ENCODE results near the gene POU3F3.
A peak's percentile ranks its signal among the peaks of the same experiment; 100 is the strongest.

The POU3F3 gene

DNA sequence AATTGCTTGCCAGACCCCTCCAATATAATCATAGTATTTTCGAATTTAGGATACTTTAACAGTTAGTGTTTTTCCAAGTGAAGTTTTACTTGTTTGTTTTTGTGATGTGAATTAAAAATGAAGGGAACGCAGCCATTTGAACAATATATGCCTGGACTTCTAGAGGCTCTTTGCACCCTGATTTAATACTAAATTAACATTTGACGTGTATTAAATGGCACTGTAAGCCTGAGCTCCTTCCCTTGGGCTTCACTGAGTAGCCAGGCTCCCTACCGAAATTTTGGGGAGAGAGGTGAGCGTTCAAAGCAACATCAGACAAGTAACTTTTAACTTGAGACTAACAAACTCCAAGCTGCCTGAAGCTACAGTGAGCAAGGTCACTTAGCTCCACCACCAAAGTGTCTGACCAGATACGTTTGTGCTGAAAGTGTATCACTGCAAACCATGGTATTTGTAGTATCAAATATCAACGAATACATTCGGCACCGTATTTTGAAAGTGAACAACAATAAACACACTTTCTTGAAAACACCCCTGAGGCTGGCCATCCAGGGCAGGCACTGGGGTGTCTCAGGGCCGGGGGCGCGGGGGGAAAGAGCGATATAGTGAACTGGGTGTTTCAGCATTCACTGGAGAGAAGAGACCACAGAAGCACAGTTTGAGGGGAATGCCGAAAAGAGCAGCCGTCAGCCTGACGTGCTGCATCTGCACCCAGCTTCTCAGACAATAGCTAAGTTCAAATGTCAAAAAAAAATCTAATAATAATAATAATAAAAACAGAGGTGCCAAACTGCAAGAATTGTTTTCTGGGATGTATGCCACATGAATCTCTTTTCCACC lies 7.7 kb upstream of the POU3F3 start:
- DNase-seq: peak; percentile 53

DNA sequence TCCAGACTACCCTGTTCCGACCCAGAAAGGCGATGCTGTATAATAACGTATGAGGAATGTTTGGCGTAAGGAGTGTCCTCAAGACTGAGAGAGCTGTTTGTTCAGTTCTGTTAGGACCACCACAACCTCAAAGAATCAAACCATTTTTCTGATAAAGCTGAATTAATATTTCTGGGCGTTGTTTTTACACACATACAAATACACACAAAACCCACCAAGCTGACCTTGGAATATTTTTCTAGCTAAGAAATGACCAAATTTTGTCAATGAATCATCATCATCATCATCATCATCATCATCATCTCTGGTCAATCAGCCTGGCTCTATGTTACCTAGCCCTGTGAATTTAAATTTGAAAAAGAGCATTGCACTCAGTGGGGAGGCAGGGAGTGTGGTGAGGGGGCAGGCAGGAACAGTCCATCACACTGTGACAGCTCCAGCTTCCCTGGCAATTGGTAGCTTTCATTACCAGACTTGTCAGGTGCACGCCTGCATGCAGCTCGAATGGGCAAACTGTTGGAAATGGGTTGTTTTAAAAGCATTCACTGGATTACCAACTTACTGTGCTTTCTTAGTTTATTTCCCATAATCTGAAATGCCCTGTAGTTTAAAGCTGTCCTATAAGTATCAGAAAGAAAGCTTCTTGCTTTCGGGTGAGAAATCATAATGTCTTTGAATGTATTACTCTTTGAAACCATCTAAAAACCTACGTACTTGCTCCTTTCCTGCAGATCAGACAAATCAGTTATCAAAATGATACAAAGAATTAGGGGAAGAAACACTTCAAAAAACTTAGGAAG lies 6.9 kb upstream of the POU3F3 start:
- DNase-seq: peak; percentile 36

DNA sequence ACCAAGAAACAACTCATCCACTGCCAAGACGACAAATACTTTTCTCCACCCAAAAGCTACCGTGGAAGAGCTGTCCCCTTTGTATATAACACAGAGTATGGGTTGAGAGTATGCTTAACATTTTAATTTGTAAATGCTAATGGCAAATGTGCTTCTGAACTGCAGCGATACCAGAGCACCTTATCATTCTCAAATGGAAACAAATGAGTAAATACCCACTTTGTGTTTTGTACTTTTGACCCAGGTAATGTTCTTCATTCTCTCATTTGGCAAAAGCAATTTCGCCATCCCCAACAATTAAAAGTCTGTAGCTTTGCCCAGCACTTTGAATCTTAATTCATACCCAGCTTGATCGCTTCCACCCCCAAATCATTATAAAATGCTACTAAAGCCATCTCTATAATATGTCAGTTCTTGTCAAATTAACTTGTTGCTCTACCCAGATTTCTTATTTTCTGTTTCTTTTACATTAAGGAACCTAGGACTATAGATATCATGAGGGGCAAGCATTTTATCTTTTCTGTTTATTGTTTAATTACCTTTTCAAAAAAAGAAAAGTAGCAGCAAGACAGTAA lies 6.2 kb upstream of the POU3F3 start:
- no peak for DNase-seq

DNA sequence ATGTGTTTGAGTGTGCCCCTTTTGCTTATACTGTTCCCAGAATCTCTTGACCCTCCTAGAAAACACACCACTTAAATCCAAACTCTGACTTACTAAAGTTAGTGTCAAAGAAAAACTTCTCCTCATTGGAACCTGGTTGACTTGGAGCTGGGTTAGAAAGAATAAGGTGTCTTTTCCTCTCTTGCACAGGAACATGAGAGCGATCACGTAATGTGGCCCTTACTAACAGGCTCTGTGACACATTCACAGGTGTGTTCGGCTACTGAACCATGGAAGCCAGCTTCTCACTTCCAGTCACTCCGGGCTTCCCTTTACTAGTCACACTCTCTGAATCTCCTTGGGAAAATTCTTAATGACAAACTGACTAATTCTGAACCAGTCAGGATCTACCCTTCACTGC lies 5.4 kb upstream of the POU3F3 start:
- peak; percentile 52 for DNase-seq

DNA sequence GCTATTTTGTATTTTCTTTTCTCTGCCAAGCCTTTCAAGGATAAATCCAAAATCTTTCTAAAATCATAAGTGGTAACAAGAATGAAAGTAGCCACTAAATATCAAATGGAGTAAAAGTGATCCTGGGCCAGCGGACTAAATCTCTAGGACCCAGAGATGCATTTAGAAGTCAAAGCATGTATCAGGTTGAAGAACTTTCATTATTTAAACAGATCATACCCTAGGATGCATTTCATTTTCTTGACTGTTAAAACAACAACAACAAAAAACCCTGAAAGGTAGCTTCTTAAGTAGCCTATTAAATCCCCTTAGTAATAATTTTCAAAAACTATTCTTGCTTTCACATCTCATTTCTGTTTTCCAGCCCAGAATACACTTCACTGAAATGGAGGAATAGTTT lies 4.8 kb upstream of the POU3F3 start:
- no peak for DNase-seq

DNA sequence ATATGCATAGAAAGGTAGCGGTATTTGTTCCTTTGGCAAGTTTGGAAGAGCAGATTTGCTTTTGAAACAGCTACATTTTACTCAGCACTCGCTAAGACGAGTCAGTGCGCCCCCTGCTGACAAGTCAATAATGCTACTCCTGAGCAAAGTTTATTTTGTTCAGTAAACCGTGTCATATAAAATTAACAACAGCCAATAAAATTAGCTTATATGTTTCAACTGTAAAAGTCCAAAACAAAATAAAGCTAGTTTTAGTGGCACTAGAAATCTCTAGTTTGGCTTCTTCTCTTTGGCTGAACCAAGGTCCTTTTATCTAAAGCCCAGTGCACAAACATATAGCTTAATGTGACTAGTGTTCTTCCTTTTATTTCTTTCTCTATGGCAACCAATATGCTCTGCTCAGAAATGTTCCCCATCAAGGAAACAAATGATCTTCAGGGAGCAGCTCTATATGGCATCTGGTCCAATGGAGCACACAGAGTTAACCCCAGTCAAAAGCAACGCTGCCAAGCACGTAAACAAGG lies 4.2 kb upstream of the POU3F3 start:
- peak; percentile 56 for DNase-seq

DNA sequence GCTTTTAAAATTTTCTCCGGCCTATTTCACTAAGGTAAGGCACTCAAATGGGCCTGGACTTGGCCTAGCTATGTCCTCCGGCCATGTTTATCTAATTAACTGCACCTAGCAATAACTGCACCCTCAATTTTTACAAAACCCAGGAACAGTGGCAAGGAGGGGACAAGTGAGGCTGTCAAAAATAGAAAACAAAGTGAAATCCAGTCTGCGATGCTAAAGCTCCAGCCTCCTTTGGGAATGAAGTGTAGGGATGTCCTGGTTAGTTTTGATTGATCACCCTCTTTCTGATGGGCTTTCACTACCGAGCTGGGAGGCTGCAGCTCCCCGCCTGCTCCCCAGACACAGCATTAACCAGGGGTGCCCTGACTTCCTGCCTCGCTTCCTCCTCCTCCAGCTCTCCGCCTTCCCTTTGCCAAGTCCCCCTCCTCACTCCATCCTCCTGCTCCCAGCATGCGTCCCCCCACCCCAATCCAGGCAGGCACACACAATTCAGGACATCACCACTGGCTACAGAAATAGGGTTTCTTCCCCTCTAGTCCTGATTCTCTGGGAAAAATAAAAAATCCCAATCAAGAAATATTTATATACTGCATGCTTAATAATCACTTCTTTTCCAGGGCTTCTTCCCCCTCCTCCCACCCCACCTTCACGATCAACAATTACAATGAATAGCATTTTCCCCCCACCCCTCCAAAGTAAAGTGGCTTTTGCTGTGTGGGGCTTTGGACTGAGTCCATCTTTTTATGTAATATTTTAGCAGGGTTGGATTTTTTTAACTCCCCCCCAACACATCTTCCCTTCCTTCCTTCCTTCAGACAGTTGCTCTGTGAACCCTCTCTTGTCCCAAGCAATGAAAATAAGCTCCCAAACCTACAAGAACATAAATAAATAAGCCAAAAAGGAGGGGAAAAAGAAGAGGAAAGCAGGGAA lies 3.3 kb upstream of the POU3F3 start:
- peak; percentile 50 for DNase-seq

DNA sequence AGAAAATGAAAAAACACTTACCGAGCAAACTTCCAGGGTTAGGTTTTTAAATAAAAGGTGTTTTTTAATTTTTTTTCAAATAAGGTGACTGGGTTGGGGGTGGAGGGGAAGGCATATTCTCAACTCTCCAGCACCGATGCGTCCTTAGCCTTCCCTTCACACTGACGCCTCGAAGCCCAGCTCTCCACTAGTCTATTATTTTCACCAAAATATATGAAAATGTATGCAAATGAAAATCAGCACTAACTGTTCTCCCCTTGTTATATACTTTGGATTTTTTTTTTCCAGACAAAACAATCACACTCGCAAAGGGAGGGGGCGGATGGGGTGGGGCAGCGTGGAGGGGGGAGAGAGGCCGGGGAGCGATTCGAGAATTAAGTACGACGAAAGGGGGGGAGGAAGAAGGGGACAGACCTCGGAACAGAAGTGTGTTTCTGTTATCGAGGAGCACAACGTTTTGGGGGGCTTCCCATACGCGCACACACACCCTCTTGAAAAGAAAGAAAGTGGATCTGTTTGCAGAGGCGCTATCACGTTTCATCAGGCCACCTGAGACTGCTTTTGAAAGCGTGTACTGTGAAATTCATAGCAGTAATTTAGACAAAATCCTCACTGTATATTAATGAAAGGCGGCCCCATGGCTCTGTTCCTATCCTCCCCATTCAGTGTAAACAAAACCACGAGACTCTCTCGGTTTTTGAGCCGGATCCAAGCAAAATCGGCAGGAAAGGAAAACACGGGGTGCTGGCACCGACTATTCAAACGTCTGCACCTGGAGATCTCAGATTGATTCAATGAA lies 2.4 kb upstream of the POU3F3 start:
- DNase-seq: no peak

DNA sequence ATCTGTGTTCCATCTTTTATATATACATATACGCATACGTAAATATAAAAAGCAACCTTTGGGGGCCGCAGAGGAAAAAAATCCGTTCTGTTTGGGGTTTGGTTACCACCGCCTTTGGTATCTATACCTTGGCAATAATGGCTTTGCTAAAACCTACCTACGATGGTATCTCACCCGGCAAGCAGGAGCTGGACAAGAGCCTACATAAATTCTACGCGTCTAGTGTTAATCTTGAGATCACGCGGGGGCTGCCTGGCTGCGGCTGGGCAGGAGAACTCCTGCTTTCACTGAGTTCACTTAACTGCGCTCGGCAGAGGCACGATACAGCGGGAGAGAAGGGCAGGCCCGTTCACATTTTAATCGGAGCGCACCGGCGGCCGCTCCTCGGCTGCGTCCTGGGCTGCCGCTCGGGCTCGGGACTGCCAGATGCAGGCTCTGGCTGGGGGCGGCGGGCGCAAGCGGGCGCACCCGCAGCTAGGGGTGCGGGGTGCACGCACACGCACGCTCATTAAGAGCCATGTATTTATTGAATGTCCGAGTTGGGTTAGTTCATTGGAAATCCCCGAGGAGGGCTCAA lies 1.7 kb upstream of the POU3F3 start:
- DNase-seq: peak; percentile 94

DNA sequence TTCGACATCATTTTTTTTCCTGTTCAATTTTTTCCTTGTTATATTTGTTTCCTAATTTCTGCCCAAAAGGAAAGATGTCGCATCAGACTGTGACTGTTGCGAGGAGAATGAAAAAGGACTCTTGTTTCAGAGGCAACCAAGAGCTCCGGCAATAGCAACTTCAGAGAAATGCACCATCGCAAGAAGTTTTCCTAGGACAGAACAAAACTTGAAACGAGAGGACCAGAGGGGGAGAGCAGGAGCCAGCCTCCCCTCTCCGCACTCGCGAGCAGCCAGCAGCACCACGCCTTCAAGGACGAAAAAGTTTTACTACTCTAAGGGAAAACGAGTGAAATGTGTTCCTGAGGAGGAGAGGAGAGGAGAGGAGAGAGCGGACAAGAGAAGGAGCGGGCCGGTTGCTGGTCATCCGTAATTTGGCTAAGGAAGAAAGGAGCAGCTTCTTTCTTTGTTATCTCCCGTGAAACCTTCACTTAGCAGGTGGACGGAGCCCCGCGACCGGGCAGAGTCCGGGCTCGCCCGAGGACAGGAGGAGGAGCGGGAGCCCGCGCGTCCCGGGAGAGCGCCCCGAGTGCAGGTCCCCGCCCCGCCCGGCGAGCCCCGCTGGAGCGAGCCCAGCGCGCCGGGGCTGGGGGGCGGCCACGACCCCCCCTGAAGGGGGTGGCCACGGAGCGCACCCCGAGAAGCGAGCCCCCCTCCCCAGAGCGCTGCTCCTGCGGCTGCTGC lies 744 bp downstream of the POU3F3 start:
- peak; percentile 74 for DNase-seq

DNA sequence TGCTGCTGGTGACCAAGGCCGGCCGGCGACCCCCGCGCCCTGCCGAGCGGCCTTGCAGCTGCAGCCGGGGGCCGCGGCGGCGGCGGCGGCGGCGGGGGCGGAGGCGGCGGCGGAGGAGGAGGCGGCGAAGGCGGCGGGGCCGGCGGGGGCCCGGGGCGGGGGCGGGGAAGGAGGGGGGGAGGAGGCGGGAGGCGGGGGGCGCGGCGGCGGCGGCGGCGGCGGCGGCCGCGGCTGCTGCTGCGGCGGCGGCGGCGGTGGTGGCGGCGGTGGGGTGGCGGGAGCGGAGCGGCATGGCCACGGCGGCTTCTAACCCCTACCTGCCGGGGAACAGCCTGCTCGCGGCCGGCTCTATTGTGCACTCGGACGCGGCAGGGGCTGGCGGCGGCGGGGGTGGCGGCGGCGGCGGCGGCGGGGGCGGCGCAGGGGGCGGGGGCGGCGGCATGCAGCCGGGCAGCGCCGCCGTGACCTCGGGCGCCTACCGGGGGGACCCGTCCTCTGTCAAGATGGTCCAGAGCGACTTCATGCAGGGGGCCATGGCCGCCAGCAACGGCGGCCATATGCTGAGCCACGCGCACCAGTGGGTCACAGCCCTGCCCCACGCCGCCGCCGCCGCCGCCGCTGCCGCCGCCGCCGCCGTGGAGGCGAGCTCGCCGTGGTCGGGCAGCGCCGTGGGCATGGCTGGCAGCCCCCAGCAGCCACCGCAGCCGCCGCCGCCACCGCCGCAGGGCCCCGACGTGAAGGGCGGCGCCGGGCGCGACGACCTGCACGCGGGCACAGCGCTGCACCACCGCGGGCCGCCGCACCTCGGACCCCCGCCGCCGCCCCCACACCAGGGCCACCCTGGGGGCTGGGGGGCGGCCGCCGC lies 1.5 kb downstream of the POU3F3 start:
- DNase-seq: peak; percentile 15

DNA sequence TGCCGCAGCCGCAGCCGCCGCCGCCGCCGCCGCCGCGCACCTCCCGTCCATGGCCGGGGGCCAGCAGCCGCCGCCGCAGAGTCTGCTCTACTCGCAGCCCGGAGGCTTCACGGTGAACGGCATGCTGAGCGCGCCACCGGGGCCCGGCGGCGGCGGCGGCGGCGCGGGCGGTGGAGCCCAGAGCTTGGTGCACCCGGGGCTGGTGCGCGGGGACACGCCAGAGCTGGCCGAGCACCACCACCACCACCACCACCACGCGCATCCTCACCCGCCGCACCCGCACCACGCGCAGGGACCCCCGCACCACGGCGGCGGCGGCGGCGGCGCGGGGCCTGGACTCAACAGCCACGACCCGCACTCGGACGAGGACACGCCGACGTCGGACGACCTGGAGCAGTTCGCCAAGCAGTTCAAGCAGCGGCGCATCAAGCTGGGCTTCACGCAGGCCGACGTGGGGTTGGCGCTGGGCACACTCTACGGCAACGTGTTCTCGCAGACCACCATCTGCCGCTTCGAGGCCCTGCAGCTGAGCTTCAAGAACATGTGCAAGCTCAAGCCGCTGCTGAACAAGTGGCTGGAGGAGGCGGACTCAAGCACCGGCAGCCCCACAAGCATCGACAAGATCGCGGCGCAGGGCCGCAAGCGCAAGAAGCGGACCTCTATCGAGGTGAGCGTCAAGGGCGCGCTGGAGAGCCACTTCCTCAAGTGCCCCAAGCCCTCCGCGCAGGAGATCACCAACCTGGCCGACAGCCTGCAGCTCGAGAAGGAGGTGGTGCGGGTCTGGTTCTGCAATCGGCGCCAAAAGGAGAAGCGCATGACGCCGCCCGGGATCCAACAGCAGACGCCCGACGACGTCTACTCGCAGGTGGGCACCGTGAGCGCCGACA lies 2.4 kb downstream of the POU3F3 start:
- DNase-seq: peak; percentile 72

DNA sequence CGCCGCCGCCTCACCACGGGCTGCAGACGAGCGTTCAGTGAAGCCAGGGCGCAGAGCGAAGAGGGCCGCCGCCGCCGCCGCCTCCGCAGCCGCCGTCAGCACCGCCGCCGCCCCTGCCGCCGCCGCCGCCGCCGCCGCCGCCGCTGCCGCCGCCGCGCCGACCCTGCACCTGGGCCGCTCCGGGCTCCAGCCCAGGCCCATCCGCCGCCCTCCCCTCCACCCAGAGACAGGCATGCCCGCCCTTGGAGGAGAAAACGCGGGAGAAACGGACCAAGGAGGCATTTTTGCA lies 3.0 kb downstream of the POU3F3 start:
- DNase-seq: no peak

DNA sequence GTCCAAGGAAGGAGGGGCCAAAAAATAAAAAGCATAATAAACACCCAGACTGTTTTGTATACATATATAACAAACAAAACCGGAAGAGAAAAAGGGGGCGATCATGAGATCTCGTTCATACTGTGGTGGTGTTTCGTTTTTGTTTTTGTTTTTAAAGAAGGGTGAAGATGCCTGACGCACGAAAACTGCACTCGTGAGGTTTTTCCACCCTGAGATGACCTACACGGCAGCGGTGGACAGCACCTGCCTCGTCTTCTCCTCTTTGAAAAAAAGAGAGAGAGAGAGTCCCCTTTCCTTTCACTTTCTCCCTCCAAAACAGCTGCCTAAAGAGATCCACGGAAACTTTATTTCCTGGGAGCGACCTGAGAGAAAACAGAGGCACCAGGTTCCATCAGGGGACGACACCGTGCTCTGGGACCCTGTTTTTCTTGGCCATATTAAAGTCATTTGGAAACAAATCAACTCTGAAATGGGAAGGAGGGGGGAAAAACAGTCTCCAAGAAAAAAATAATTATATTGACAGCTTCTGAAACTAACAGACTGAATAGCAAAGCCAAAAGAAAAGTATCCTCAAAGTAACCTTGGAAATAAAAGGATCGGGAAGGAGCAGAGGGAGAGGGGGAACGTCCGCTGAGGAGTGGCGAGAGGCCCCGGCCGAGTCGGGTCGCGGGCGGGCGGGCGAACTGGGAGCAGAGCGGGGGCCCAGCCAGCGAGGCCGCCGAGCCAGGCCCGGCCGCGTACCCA lies 3.5 kb downstream of the POU3F3 start:
- DNase-seq: peak; percentile 70

DNA sequence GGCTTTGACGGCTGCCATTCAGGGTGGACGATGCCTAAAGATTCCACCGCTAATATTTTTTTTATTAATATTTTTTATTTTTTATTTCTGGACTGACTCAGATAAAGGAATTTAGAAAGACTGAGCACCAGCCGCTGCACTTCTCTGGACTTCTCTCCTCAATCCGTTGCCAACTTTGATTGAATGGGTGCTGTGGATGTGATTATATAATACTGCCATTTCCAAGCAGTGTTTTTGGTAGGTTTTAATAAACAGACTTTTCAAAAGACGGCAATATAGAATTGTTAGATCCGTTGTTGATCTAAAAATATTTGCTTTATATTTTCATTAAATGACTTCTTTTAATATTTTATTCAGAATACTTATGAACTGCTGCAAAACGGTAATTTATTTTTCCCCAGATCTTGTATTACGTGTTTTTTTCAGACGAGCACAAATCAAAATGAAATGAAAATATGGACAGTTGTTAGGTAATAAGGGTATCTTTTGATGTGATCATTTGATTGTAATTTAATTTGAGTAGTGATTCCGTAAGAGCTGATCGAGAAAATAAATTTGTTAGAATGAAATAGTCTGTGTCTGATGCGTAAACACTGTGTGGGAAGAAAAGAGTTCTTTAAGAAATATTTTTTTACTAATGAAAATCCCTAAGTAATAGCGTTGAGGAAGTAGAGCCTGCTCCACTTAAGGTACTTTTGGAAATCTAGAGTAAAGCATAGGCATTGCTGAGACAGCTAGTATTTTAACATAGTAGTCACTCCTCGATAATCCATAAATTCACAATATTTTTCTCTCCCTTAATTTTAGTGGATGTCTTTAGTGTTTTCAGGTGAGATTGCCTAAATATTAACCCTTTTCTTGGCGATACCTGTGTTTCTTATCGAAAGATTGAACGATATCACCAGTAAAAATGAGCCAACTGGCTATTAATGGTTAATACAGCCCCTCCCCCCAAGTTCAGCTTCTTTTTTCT lies 4.4 kb downstream of the POU3F3 start:
- peak; percentile 24 for DNase-seq

DNA sequence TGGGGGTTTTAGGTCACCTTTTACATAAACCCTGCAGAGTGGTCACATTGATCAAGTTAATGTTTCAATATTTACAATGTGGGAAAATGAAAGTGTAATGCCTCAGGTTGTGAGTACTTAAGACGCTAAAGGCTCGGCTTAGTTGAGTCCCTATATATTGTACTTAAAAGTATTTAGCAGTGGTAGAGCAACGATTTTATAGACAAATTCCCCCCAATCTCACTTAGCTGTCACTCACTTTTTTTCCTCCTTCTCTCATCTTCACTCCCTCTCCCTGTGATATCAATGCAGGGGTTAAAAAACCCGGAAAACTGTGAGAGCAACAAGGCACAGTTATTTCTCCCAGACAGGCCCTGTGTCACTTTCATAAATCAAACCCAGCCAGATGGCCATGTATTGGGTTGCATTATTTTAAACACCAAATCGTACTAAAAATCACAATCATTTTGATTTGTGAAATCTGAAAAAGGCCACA lies 5.4 kb downstream of the POU3F3 start:
- DNase-seq: peak; percentile 56
